Measurements from ENCODE around the gene ZNF518B.

The ZNF518B gene, protein sequence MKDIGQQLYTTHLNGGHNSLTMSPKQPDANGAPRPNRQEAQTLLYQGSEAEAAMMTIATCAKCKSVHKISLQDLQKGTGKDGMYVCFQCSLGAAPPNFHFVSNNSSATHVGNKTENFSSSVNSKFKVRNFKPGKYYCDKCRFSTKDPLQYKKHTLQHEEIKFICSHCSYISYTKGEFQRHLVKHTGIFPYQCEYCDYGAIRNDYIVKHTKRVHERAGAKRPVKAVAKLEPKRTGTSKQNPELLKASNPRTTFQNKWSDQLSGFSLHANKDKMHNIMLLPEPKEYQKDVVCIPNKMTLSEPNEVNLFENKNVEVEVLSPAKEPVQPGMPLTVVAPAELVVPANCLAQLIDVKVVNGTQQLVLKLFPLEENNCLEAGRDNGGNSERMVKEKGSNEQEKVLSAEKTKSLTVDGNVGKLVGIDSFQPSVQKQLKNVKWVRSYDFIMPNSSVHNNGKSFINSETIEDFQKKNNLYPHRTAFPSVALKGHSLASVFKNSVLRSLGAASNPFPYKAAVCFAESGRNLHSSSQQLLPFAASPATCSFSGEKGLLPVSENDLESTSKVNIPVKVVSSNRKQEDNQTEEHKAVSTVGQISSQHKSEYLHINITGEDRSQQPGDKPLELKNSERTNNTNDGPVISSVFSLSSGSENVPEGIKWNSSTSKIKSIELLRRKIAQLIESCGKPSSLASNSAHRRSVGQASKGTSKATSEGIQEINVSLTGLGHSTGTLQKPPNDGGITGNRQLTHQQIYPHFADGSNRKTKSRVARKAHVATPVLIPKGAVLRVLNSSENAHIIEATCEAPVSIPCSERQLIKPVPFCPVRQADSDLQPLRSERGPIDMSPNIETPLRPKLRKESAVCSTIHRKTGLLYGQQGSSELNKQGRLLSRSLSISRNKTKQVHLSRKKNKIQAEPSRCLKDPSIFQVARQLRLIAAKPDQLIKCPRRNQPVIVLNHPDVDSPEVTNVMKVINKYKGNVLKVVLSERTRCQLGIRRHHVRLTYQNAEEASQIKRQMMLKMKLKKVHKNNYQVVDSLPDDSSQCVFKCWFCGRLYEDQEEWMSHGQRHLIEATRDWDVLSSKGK

DNA sequence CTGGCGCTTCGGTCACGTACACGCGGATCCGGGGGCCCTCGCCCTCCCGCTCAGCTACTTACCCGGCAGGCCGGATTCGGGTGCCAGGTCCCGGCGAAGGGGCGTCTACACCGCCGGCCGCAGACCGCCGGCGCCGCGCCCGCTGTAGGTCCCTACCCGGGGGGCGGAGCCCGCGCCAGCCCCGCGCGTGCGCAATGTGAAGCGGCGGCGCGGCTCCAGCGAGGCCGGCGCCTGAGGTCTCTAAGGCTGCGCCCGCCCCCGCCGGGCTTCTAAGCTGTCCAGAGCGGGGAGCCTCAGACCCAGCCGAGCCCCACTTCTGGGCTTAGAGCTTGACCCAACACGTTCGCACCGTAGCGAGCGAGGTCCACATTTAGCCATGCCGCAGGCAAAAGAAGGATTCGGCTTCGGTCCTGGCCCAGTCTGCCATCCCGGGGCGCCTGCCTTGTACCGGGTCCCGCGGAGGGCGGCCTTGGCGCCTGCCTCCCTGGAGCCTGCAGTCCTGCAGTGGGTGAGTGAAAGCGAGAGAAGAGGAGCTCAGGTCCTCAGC, at the start of gene ZNF518B:
ZNF518B (minus strand) TSS at position 172 of the 547 bp plus-strand sequence. CDS start 11,098 bp downstream, outside the sequence.
- H3K27ac ChIP-seq: peak within 1 kb of the TSS; percentile 85
- H4K20me1 ChIP-seq: peaks cover 10% of the 10 kb centered on the region; the same call in 1 of the 2 replicates
- peaks cover 18% of the 10 kb centered on the region for H3K27me3 ChIP-seq
- H3K36me3 ChIP-seq: peaks cover 18% of the 10 kb centered on the region
- H3K9ac ChIP-seq: peak within 1 kb of the TSS; percentile 76
- peak within 1 kb of the TSS; percentile 66 for H3K4me2 ChIP-seq
- peak within 1 kb of the TSS; percentile 73 for H3K4me3 ChIP-seq
- no peak for TF ChIP-seq Cebpa-rat (IDR thresholded peaks at IDR 0.05)
- peaks cover 41% of the 10 kb centered on the region for H3K4me1 ChIP-seq
- H3K9me3 ChIP-seq: peaks cover 40% of the 10 kb centered on the region

DNA sequence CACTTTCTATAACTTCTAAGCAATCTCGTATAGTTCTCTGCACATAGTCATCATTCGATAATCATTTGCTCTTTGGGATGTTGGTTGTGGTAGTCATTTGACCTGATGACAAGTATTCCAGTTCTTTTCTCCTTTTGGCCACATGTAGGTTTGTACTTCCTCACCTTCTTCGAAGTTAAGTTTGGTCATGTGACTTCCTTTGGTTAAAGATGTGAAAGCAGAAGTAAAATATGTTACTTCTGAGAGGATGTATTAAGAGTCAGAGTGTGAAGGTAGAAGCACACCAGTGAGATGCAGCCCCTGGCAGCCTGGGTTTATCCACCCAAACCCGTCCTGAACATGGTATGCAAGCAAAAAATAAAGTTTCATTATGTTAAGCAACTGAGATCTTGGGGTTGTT, 48.9 kb upstream of the ZNF518B start:
- no peak overlapping the region for H3K4me3 ChIP-seq
- no peaks in the 10 kb centered on the region for H3K36me3 ChIP-seq
- peaks cover 31% of the 10 kb centered on the region for H3K9me3 ChIP-seq
- no peak overlapping the region for H3K9ac ChIP-seq
- no peaks in the 10 kb centered on the region for H3K27me3 ChIP-seq
- no peaks in the 10 kb centered on the region for H3K4me1 ChIP-seq
- H3K4me2 ChIP-seq: no peak overlapping the region
- TF ChIP-seq Cebpa-rat (IDR thresholded peaks at IDR 0.05): no peak
- no peaks in the 10 kb centered on the region for H4K20me1 ChIP-seq
- no peak overlapping the region for H3K27ac ChIP-seq

DNA sequence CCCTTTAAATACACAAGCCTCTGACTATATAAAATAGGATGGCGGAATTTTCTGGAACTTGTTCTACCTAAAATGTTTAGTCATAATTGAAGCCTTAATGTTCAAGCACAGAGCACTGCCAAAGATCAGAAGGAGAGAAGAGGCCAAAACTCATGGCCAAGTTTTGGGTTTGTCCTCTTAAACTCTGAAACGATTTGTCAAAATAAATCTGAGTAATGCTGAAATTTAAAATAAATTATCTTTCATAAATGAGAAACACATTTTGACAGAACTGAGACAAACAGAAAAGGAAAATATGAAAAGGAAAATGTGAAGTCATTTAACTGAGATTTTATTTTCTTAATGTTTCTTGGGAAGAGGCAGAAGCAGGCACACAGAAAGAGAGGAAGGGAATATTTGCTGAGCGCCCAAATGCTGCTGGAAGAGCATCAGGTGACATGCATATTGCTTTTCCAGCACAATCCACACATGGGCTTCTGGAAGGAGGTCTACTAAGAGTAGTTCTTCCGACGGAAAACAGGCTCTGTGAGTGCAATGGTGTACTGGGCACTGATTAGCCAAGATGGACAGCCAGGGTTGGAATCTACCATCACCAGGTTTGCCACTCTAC, 47.4 kb upstream of the ZNF518B start:
- no peaks in the 10 kb centered on the region for H3K4me1 ChIP-seq
- H3K9ac ChIP-seq: no peak overlapping the region
- H3K4me2 ChIP-seq: no peak overlapping the region
- no peaks in the 10 kb centered on the region for H4K20me1 ChIP-seq
- H3K9me3 ChIP-seq: peaks cover 31% of the 10 kb centered on the region
- H3K27ac ChIP-seq: no peak overlapping the region
- no peaks in the 10 kb centered on the region for H3K36me3 ChIP-seq
- H3K27me3 ChIP-seq: no peaks in the 10 kb centered on the region
- no peak overlapping the region for H3K4me3 ChIP-seq
- no peak for TF ChIP-seq Cebpa-rat (IDR thresholded peaks at IDR 0.05)

DNA sequence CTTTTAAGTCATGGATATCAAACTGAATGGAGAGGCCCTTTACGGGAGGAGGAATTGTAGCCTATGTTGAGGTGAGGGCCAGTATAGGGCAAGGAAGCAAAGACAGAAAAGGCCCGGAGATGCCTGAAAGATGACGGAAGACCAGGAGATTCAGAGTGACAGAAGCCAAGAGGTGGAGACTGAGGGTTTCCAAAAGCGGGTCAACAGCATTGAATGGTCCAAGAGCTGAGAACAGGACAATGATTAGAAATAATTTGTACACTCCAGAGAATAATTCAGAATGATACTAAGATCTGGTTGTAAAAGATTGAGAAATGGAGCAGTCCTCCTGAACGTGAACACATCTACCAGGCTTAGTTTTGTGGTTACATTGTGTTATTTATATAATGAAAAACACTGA, 45.5 kb upstream of the ZNF518B start:
- H3K36me3 ChIP-seq: no peaks in the 10 kb centered on the region
- no peak for TF ChIP-seq Cebpa-rat (IDR thresholded peaks at IDR 0.05)
- no peaks in the 10 kb centered on the region for H4K20me1 ChIP-seq
- H3K9me3 ChIP-seq: peaks cover 31% of the 10 kb centered on the region
- no peak overlapping the region for H3K9ac ChIP-seq
- H3K4me1 ChIP-seq: no peaks in the 10 kb centered on the region
- H3K27ac ChIP-seq: no peak overlapping the region
- no peak overlapping the region for H3K4me3 ChIP-seq
- H3K27me3 ChIP-seq: no peaks in the 10 kb centered on the region
- H3K4me2 ChIP-seq: no peak overlapping the region

DNA sequence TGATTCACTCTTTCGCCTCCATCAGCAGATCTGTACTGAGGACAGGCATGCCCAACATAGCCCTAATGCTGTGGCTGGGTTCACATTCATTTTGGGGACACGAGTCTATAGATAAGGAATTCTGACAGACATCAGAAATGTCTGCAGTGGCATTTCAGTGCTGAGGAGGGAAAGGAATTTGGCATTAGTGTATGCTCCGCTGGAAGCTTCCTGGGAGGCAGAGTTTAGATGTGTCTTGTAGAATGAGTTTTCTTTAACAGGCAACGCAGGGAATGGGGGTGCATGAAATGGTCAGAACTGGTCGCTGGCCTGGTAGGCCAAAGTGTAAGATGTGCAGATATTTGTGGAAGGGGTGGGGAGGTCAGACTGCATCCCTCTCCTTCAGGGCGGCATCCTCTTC, 43.5 kb upstream of the ZNF518B start:
- H3K36me3 ChIP-seq: no peaks in the 10 kb centered on the region
- H3K9me3 ChIP-seq: peaks cover 18% of the 10 kb centered on the region; the same call in 1 of the 2 replicates
- no peak overlapping the region for H3K27ac ChIP-seq
- no peak overlapping the region for H3K4me2 ChIP-seq
- no peak for TF ChIP-seq Cebpa-rat (IDR thresholded peaks at IDR 0.05)
- H3K4me1 ChIP-seq: peaks cover 8% of the 10 kb centered on the region; the same call in 1 of the 2 replicates
- H3K9ac ChIP-seq: no peak overlapping the region
- no peak overlapping the region for H3K4me3 ChIP-seq
- H3K27me3 ChIP-seq: no peaks in the 10 kb centered on the region
- no peaks in the 10 kb centered on the region for H4K20me1 ChIP-seq

DNA sequence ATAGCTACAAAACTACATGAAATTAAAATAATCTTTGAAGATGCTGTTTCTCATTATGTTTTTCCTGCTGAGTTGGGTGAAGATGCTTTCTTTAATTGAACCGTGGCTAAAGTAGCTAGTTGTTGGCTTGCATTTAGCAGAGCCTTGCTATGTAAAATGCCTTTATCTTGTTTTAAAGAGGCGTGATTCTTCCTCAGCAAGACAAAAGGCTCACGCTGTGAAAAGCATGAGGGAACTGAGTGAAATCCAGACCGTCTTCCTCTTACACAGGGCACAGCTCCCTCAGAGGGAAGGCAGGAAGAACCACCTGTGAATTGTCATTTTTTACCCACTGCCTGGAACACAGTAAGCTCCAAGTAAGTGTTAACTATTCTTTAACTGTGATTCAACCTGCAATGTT, 39.0 kb upstream of the ZNF518B start:
- Histone ChIP-seq H3K27me3 (no peaks in the 10 kb centered on the region), H3K9me3 (no peaks in the 10 kb centered on the region), H3K36me3 (no peaks in the 10 kb centered on the region), H3K4me2 (peak overlapping the region; percentile 27; the same call in 1 of the 2 replicates), H3K4me3 (no peak overlapping the region), H3K9ac (no peak overlapping the region), H4K20me1 (no peaks in the 10 kb centered on the region), H3K4me1 (peaks cover 8% of the 10 kb centered on the region; the same call in 1 of the 2 replicates), H3K27ac (no peak overlapping the region)
- TF ChIP-seq Cebpa-rat (IDR thresholded peaks at IDR 0.05): no peak

DNA sequence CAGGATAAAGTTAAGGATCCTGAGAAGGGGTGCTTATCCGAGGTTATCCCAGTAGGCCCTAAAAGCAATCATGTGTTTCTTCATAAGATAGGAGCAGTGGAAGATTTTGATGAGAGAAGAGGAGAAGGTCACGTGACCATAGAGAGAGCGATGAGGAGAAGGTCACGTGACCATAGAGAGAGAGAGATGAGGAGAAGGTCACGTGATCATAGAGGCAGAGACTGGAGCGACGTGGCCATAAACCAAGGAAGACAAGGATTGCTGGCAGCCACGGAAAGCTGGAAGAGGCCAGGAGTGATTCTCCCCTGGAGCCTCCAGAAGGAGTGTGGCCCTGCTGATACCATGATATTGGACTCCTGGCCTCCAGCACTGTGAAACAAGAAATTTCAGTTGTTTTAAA, 38.4 kb upstream of the ZNF518B start:
- Histone ChIP-seq H3K9ac (no peak overlapping the region), H3K4me1 (peaks cover 8% of the 10 kb centered on the region; the same call in 1 of the 2 replicates), H3K4me2 (no peak overlapping the region), H3K36me3 (no peaks in the 10 kb centered on the region), H4K20me1 (no peaks in the 10 kb centered on the region), H3K27ac (no peak overlapping the region), H3K4me3 (no peak overlapping the region), H3K9me3 (no peaks in the 10 kb centered on the region), H3K27me3 (no peaks in the 10 kb centered on the region)
- TF ChIP-seq Cebpa-rat (IDR thresholded peaks at IDR 0.05): no peak

DNA sequence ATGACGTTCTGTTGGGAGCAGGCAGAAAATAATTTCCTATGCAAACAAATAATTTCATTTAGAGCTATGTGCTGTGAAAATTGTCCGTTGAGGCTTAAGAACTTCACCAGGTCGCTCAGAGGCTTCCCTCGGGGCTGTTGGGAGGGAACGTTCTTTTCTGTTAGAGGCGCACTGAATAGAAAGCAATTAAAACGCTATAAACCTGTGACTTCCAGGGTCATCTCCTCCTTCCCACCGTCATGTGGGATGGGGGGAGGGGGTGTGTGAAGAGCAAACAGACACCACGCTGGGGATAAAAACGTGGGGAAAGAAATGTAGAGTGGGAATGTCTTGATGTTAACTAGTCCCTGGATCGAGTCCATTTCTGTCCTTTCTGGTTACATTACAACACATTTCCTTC, 35.2 kb upstream of the ZNF518B start:
- no peaks in the 10 kb centered on the region for H4K20me1 ChIP-seq
- H3K27me3 ChIP-seq: no peaks in the 10 kb centered on the region
- no peaks in the 10 kb centered on the region for H3K9me3 ChIP-seq
- peaks cover 8% of the 10 kb centered on the region; the same call in 1 of the 2 replicates for H3K4me1 ChIP-seq
- no peak overlapping the region for H3K4me2 ChIP-seq
- TF ChIP-seq Cebpa-rat (IDR thresholded peaks at IDR 0.05): no peak
- no peak overlapping the region for H3K9ac ChIP-seq
- H3K36me3 ChIP-seq: no peaks in the 10 kb centered on the region
- no peak overlapping the region for H3K27ac ChIP-seq
- no peak overlapping the region for H3K4me3 ChIP-seq

DNA sequence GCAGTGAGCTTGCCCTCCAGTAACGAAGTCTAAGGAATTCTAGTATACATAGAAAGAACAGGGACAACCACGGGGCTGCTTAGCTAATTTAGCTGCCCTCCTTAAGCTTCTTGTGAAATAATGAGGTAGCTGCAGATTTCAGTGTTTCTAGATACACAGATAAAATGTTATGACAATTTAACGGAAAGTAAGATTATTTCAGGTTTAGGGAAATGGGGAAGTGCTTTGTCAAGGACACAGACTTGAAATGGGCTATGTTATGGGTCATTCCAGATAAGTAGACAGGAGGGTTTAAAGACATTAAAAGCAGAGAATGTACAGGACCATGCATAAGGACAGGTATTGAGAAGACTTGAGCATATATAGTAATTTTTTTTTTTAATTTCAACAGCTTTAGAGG, 34.2 kb upstream of the ZNF518B start:
- Histone ChIP-seq H3K9ac (no peak overlapping the region), H3K27me3 (no peaks in the 10 kb centered on the region), H3K4me1 (peaks cover 4% of the 10 kb centered on the region; the same call in 1 of the 2 replicates), H4K20me1 (no peaks in the 10 kb centered on the region), H3K27ac (no peak overlapping the region), H3K4me2 (no peak overlapping the region), H3K4me3 (no peak overlapping the region), H3K9me3 (no peaks in the 10 kb centered on the region), H3K36me3 (no peaks in the 10 kb centered on the region)
- no peak for TF ChIP-seq Cebpa-rat (IDR thresholded peaks at IDR 0.05)

All from BLaER1 (cell line).